SK-N-SH (cell line): ENCODE data around the gene MEGF6. TPM values are rescaled to one million over a fixed set of nuclear protein-coding genes. Genes with fewer than 3 reads are reported as not detected.

ENCODE experiments used
- CTCF ChIA-PET: fragments of 300-600, 350-600 bp; formaldehyde crosslinking; extraction: SDS; loops from one replicate; lab custom pipeline; 2021; lab: Yijun Ruan, JAX
- POLR2A ChIA-PET: fragments of 350-600 bp; sonication (Branson Sonifier 250); formaldehyde crosslinking; extraction: SDS; loops from one replicate; lab custom pipeline; 2020; ENCODE audit warnings: antibody characterized with exemption, inconsistent platforms; lab: Yijun Ruan, JAX
- DNase-seq: peaks from one replicate; pipeline ENCODE4 v3.0.0; 2012
- H2AFZ ChIP-seq: fragments of 200-600 bp; sonication (generic); 2 replicates; pipeline ENCODE4 v1.8.1; 2016; ENCODE audit warnings: antibody characterized with exemption, mild to moderate bottlenecking, low read depth
- H3F3A ChIP-seq: fragments of 200-600 bp; sonication (generic); replicated peaks from 2 replicates; pipeline ENCODE3; 2016; ENCODE audit warnings: antibody characterized with exemption, mild to moderate bottlenecking; ENCODE audit not compliant: insufficient read depth
- H3K27ac ChIP-seq, 2 experiments: fragments of 200-500 bp in 1 of 2; fragments of 200-600 bp in 1 of 2; sonication (Bioruptor generic) in 1 of 2; sonication (generic), shearing (Covaris generic) in 1 of 2; 2 replicates each; pipeline versions ENCODE4 v1.5.1 to v1.6.1; 2014 to 2016; ENCODE audit warnings: low read depth in 2 of 2, inconsistent platforms in 1 of 2, low read length in 1 of 2, mild to moderate bottlenecking in 1 of 2, mixed read lengths in 1 of 2
- H3K27me3 ChIP-seq: fragments of 200-600 bp; sonication (generic), shearing (Covaris generic); 2 replicates; pipeline ENCODE4 v1.6.1; 2016; ENCODE audit warnings: mixed run types; ENCODE audit not compliant: insufficient read depth
- H3K36me3 ChIP-seq, 2 experiments: fragments of 200-500 bp in 1 of 2; fragments of 200-600 bp in 1 of 2; sonication (Bioruptor generic) in 1 of 2; sonication (generic) in 1 of 2; replicated peaks in 1 of 2; 2 replicates each; pipeline versions ENCODE3 to v1.5.1; 2014 to 2016; ENCODE audit warnings: low read length in 1 of 2, mild to moderate bottlenecking in 1 of 2; ENCODE audit not compliant: insufficient read depth in 2 of 2, control insufficient read depth in 1 of 2
- H3K4me1 ChIP-seq, 2 experiments: fragments of 200-500 bp in 1 of 2; fragments of 200-600 bp in 1 of 2; sonication (Bioruptor generic) in 1 of 2; sonication (generic), shearing (Covaris generic) in 1 of 2; 2 replicates each; pipeline versions ENCODE4 v1.5.1 to v1.6.1; 2014 to 2016; ENCODE audit warnings: low read depth in 1 of 2, low read length in 1 of 2, mixed run types in 1 of 2; ENCODE audit not compliant: insufficient read depth in 2 of 2, control insufficient read depth in 1 of 2
- H3K4me2 ChIP-seq: fragments of 200-600 bp; sonication (generic), shearing (Covaris generic); 2 replicates; pipeline ENCODE4 v1.6.1; 2017; ENCODE audit warnings: mixed run types
- H3K4me3 ChIP-seq, 2 experiments: fragments of 200-500 bp in 1 of 2; fragments of 200-600 bp in 1 of 2; sonication (Bioruptor generic) in 1 of 2; sonication (generic), shearing (Covaris generic) in 1 of 2; 2 replicates each; pipeline versions ENCODE4 v1.5.1 to v1.8.1; 2014 to 2016; ENCODE audit warnings: low read depth in 2 of 2, inconsistent platforms in 1 of 2, low read length in 1 of 2, mild to moderate bottlenecking in 1 of 2, mixed read lengths in 1 of 2, moderate library complexity in 1 of 2
- H3K79me2 ChIP-seq: fragments of 200-600 bp; sonication (generic); 2 replicates; pipeline ENCODE4 v1.8.1; 2017; ENCODE audit warnings: mild to moderate bottlenecking; ENCODE audit not compliant: insufficient read depth
- H3K9ac ChIP-seq: fragments of 200-600 bp; sonication (generic); 2 replicates; pipeline ENCODE4 v1.6.1; 2017; ENCODE audit warnings: mixed run types
- H3K9me2 ChIP-seq: fragments of 200-600 bp; sonication (generic); 2 replicates; pipeline ENCODE4 v1.6.1; 2017; ENCODE audit warnings: mixed run types
- H3K9me3 ChIP-seq: fragments of 200-600 bp; sonication (generic); 2 replicates; pipeline ENCODE4 v1.6.1; 2017; ENCODE audit warnings: mixed run types, mild to moderate bottlenecking, moderate library complexity
- H4K20me1 ChIP-seq: fragments of 200-600 bp; sonication (generic); 2 replicates; pipeline ENCODE4 v1.6.1; 2017; ENCODE audit warnings: mild to moderate bottlenecking, mixed run types; ENCODE audit not compliant: insufficient read depth
- EP300 ChIP-seq, 2 experiments: IDR thresholded peaks; 2 replicates each; pipeline versions ENCODE4 v1.4.0 to v1.6.1; 2012; ENCODE audit warnings: borderline replicate concordance in 1 of 2, low read depth in 1 of 2, low read length in 1 of 2
- FOSL2 ChIP-seq: IDR thresholded peaks from 2 replicates; pipeline ENCODE4 v1.4.0; 2012; ENCODE audit warnings: low read depth, mild to moderate bottlenecking, moderate library complexity, borderline replicate concordance
- FOXJ3 ChIP-seq: sonication (generic); formaldehyde crosslinking; IDR thresholded peaks from 2 replicates; pipeline ENCODE4 v1.5.1; 2020; ENCODE audit warnings: mild to moderate bottlenecking, missing genetic modification reagents
- FOXM1 ChIP-seq: IDR thresholded peaks from 2 replicates; pipeline ENCODE4 v1.4.0; 2012; ENCODE audit warnings: low read depth, mild to moderate bottlenecking
- GATA2 ChIP-seq: sonication (generic); formaldehyde crosslinking; IDR thresholded peaks from 2 replicates; pipeline ENCODE4 v1.5.0; 2020; ENCODE audit warnings: mild to moderate bottlenecking, missing genetic modification reagents
- JUND ChIP-seq: IDR thresholded peaks from 2 replicates; pipeline ENCODE4 v1.4.0; 2012
- RAD21 ChIP-seq: IDR thresholded peaks from 2 replicates; pipeline ENCODE4 v1.6.1; 2012; ENCODE audit warnings: mild to moderate bottlenecking, low read length
- RXRA ChIP-seq: IDR thresholded peaks from 2 replicates; pipeline ENCODE4 v1.4.0; 2012; ENCODE audit warnings: low read depth, mild to moderate bottlenecking, borderline replicate concordance
- SIN3A ChIP-seq: IDR thresholded peaks from 2 replicates; pipeline ENCODE4 v1.6.1; 2012; ENCODE audit warnings: low read depth, mild to moderate bottlenecking, low read length, moderate library complexity, borderline replicate concordance
- TEAD4 ChIP-seq: IDR thresholded peaks from 2 replicates; pipeline ENCODE4 v1.4.0; 2012; ENCODE audit warnings: mild to moderate bottlenecking, borderline replicate concordance; ENCODE audit not compliant: insufficient read depth
- WGBS: methylation state at CpG from one replicate; pipeline ENCODE4 v1.1.6; 2017; ENCODE audit warnings: low lambda C conversion rate; 5-methylcytosine and 5-hydroxymethylcytosine counted together
- polyA plus RNA-seq, 3 experiments: library from polyadenylated mRNA; depleted of rRNA; stranded (reverse); fragments of >200 nt; gene quantifications; 2 replicates each; pipeline ENCODE4 v1.2.3, GENCODE V29; 2012
- TF ChIP-seq, protein P1 (sequence below): IDR thresholded peaks from 2 replicates; pipeline ENCODE4 v1.4.0; 2012; ENCODE audit warnings: low read depth, borderline replicate concordance
- TF ChIP-seq, protein P2 (sequence below): fragments of 200-600 bp; sonication (generic); IDR thresholded peaks from 2 replicates; pipeline ENCODE4 v1.6.1; 2017; ENCODE audit warnings: antibody characterized with exemption, mild to moderate bottlenecking, moderate library complexity

The MEGF6 gene
- polyA plus RNA-seq, 1 of the 3 experiments (the other 2 are of a cell fraction): 7.6 TPM

DNA sequence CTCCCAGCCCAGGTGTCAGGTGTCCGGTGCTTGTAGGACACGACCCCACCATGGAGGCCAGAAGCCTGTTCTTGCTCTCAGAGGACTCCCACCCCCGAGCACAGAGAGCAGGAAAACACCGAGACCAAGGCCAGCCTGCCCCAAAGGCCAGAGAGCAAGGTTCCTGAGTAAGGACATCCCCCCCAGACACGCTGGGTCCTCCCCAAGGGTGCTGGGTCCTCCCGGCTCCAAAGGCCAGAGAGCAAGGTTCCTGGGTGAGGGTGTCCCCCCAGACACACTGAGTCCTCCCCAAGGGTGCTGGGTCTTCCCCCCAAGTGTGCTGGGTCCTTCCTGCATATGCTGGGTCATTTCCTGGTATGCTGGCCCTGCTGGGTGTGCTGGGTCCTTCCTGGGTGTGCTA lies 40.0 kb downstream of the MEGF6 start:
- no peak overlapping the region for H3K4me2 ChIP-seq
- no peaks in the 10 kb centered on the region for H3K9me2 ChIP-seq
- no peaks in the 10 kb centered on the region for H3K36me3 ChIP-seq
- DNase-seq: no peak
- H3K9me3 ChIP-seq: no peaks in the 10 kb centered on the region
- H3K4me3 ChIP-seq: no peak overlapping the region
- POLR2A ChIA-PET: no interaction called here
- H3K79me2 ChIP-seq: no peaks in the 10 kb centered on the region
- no peaks in the 10 kb centered on the region for H4K20me1 ChIP-seq
- WGBS: no CpG with 5 or more reads among the region's 6 CpGs
- no peaks in the 10 kb centered on the region for H3F3A ChIP-seq
- H3K9ac ChIP-seq: no peak overlapping the region
- no peak overlapping the region for H3K27ac ChIP-seq
- CTCF ChIA-PET: interaction anchor here (2.4 kb wide), 1 partner anchor 80 kb away, joined by 8 read pairs; no protein-coding TSS in a partner anchor
- H2AFZ ChIP-seq: no peak overlapping the region
- TF ChIP-seq RXRA (no peak), FOXM1 (no peak), JUND (no peak), TEAD4 (no peak), GATA2 (no peak), RAD21 (no peak), SIN3A (no peak), EP300 (IDR thresholded peaks at IDR 0.05; ENCODE audit: borderline replicate concordance in 1 of 2, low read depth in 1 of 2, low read length in 1 of 2) (no peak)
- TF ChIP-seq, protein P1, sequence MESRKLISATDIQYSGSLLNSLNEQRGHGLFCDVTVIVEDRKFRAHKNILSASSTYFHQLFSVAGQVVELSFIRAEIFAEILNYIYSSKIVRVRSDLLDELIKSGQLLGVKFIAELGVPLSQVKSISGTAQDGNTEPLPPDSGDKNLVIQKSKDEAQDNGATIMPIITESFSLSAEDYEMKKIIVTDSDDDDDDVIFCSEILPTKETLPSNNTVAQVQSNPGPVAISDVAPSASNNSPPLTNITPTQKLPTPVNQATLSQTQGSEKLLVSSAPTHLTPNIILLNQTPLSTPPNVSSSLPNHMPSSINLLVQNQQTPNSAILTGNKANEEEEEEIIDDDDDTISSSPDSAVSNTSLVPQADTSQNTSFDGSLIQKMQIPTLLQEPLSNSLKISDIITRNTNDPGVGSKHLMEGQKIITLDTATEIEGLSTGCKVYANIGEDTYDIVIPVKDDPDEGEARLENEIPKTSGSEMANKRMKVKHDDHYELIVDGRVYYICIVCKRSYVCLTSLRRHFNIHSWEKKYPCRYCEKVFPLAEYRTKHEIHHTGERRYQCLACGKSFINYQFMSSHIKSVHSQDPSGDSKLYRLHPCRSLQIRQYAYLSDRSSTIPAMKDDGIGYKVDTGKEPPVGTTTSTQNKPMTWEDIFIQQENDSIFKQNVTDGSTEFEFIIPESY: no peak
- TF ChIP-seq, protein P2, sequence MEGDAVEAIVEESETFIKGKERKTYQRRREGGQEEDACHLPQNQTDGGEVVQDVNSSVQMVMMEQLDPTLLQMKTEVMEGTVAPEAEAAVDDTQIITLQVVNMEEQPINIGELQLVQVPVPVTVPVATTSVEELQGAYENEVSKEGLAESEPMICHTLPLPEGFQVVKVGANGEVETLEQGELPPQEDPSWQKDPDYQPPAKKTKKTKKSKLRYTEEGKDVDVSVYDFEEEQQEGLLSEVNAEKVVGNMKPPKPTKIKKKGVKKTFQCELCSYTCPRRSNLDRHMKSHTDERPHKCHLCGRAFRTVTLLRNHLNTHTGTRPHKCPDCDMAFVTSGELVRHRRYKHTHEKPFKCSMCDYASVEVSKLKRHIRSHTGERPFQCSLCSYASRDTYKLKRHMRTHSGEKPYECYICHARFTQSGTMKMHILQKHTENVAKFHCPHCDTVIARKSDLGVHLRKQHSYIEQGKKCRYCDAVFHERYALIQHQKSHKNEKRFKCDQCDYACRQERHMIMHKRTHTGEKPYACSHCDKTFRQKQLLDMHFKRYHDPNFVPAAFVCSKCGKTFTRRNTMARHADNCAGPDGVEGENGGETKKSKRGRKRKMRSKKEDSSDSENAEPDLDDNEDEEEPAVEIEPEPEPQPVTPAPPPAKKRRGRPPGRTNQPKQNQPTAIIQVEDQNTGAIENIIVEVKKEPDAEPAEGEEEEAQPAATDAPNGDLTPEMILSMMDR: no peak
- peaks cover 0 to 63% of the 10 kb centered on the region in 2 experiments; a peak in 1 of 4 replicates for H3K4me1 ChIP-seq
- no peaks in the 10 kb centered on the region for H3K27me3 ChIP-seq

- CTCF ChIA-PET: interaction anchor here (1.5 to 2.4 kb wide), 2 partner anchors 17 to 79 kb away, joined by 3 to 8 read pairs; no protein-coding TSS in a partner anchor
- Histone ChIP-seq H3F3A (no peaks in the 10 kb centered on the region), H2AFZ (no peak overlapping the region), H3K9me3 (no peaks in the 10 kb centered on the region), H4K20me1 (no peaks in the 10 kb centered on the region), H3K4me2 (no peak overlapping the region), H3K4me1 (peaks cover 0 to 66% of the 10 kb centered on the region in 2 experiments; a peak in 1 of 4 replicates), H3K27me3 (no peaks in the 10 kb centered on the region), H3K9ac (no peak overlapping the region), H3K36me3 (no peaks in the 10 kb centered on the region), H3K4me3 (no peak overlapping the region), H3K27ac (no peak overlapping the region; a peak in 1 of 4 replicates), H3K9me2 (no peaks in the 10 kb centered on the region), H3K79me2 (no peaks in the 10 kb centered on the region)
- POLR2A ChIA-PET: no interaction called here
- TF ChIP-seq FOXJ3 (CRISPR knock-in tag): no peak
- no peak for TF ChIP-seq RAD21
- no peak for TF ChIP-seq FOSL2
- no peak for TF ChIP-seq TEAD4
- no peak for DNase-seq
- 73% methylated on average over 6 of the region's 21 CpGs for WGBS
These were observed 41.0 kb downstream of the MEGF6 start for GRCh38 chr1:3570066-3570986.
